Brain microvascular endothelial cell (primary cell): ENCODE data around the gene MAPK7.
A peak's percentile ranks its signal among the peaks of the same experiment; 100 is the strongest.

Experiments used
- DNase-seq: peaks from one replicate; pipeline ENCODE4 v3.0.0-alpha.2; 2020
- H3K27ac ChIP-seq: fragments of 250-450 bp; sonication (Bioruptor Pico); 2 replicates; pipeline ENCODE4 v1.5.1; 2020; ENCODE audit warnings: mild to moderate bottlenecking, moderate library complexity
- H3K27me3 ChIP-seq: fragments of 250-450 bp; sonication (Bioruptor Pico); replicated peaks from 2 replicates; pipeline ENCODE4 v1.5.1; 2020; ENCODE audit warnings: mild to moderate bottlenecking
- H3K36me3 ChIP-seq: fragments of 250-450 bp; sonication (Bioruptor Pico); replicated peaks from 2 replicates; pipeline ENCODE4 v1.5.1; 2020; ENCODE audit warnings: mild to moderate bottlenecking
- H3K4me3 ChIP-seq: 2 replicates; pipeline ENCODE4 v1.5.1; 2011; ENCODE audit warnings: low read depth, mild to moderate bottlenecking, control low read depth, low read length, moderate library complexity
- in situ Hi-C: cut with HindIII; loops from 2 replicates; pipeline ENCODE4 v1.10.0; 2017; ENCODE audit warnings: low sequenced_read_pairs, low pct_ligation_motif_present
- TF ChIP-seq, protein P1 (sequence below): IDR thresholded peaks from 2 replicates; pipeline ENCODE4 v1.5.1; 2011; ENCODE audit warnings: low read depth, mild to moderate bottlenecking, moderate library complexity, low read length, control low read depth, inconsistent platforms; ENCODE audit errors: missing control alignments

The MAPK7 gene

GRCh38 chr17:19341211-19341631 lies 37.1 kb upstream of the MAPK7 start:
- no peaks in the 10 kb centered on the region for H3K27me3 ChIP-seq
- in situ Hi-C loops = no loop called here
- no peaks in the 10 kb centered on the region for H3K36me3 ChIP-seq
- TF ChIP-seq, protein P1, sequence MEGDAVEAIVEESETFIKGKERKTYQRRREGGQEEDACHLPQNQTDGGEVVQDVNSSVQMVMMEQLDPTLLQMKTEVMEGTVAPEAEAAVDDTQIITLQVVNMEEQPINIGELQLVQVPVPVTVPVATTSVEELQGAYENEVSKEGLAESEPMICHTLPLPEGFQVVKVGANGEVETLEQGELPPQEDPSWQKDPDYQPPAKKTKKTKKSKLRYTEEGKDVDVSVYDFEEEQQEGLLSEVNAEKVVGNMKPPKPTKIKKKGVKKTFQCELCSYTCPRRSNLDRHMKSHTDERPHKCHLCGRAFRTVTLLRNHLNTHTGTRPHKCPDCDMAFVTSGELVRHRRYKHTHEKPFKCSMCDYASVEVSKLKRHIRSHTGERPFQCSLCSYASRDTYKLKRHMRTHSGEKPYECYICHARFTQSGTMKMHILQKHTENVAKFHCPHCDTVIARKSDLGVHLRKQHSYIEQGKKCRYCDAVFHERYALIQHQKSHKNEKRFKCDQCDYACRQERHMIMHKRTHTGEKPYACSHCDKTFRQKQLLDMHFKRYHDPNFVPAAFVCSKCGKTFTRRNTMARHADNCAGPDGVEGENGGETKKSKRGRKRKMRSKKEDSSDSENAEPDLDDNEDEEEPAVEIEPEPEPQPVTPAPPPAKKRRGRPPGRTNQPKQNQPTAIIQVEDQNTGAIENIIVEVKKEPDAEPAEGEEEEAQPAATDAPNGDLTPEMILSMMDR = no peak
- H3K27ac ChIP-seq = no peak overlapping the region
- no peak overlapping the region for H3K4me3 ChIP-seq
- no peak for DNase-seq

- TF ChIP-seq, protein P1 = no peak
- no peak overlapping the region for H3K27ac ChIP-seq
- H3K27me3 ChIP-seq = no peaks in the 10 kb centered on the region
- in situ Hi-C loops = no loop called here
- no peaks in the 10 kb centered on the region for H3K36me3 ChIP-seq
- no peak for DNase-seq
- no peak overlapping the region for H3K4me3 ChIP-seq
Observed at GRCh38 chr17:19341641-19342610, 36.4 kb upstream of the MAPK7 start.

DNA sequence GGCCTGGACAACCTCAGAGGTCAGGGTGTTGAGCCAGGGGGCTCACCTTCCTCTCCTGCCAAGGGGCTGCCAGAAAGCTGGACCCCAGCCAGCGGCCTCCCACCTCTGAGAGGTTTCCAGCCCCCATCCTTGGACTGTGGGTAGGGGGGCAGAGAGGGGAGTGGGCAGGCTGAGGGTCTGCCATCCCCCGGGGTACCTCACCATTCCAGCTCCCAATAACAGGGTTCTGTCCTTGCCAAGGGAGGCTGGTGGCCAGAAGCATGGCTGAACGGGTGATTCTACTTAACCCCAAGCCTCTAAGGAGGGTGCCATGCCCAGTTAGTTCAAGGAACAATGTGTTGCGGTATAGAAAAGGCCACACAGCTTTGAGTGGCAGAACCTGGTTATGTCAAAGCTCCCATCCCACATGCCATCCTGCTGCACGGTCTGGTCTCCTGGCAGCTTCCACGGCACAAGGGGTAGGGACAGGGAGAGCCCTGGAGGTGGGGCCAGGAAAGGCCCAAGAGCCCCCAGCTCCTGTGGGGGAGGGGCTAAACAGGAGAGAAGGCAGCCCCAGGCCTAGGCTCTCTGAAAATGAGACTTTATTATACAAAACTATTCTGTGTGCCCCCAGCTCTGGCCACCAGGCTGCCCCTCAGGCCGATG lies 35.6 kb upstream of the MAPK7 start:
- TF ChIP-seq, protein P1 = peak; percentile 4
- no peak overlapping the region for H3K27ac ChIP-seq
- no peaks in the 10 kb centered on the region for H3K36me3 ChIP-seq
- in situ Hi-C loops = no loop called here
- no peak overlapping the region for H3K4me3 ChIP-seq
- no peaks in the 10 kb centered on the region for H3K27me3 ChIP-seq
- DNase-seq = no peak

GRCh38 chr17:19343256-19343630 lies 35.1 kb upstream of the MAPK7 start:
- DNase-seq = no peak
- Histone ChIP-seq H3K27ac (no peak overlapping the region), H3K4me3 (no peak overlapping the region), H3K36me3 (no peaks in the 10 kb centered on the region), H3K27me3 (no peaks in the 10 kb centered on the region)
- TF ChIP-seq, protein P1 = no peak
- in situ Hi-C loops = no loop called here

DNA sequence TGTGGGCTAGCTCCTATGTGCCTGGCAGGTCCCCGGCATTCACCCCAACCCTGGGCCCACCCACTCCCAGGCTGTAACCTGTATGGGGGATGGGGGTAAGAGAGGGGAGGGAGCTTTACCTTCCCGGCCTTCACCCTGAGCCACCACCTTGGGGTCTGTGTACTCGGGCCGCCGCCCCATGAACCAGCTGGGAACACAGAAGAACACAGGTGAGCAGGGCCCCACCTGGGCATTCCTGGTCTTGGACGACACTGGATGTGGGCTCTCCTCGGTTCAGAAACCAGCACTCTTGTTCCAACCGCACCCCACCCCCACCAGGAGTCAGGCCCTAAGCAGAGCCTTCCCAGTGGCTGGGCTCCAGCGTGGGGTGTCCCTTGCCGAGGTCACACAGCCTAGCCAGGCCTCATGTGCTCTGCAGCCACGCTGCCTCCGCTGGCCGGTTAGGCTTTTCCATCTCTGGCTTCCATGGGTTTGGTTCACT lies 34.6 kb upstream of the MAPK7 start:
- Histone ChIP-seq H3K27ac (no peak overlapping the region), H3K4me3 (no peak overlapping the region), H3K36me3 (no peaks in the 10 kb centered on the region), H3K27me3 (no peaks in the 10 kb centered on the region)
- in situ Hi-C loops = no loop called here
- TF ChIP-seq, protein P1 = peak; percentile 18
- DNase-seq = no peak
